ENCODE results near the gene SIGLEC10. TPM values are rescaled to one million over a fixed set of nuclear protein-coding genes. Genes with fewer than 3 reads are reported as not detected.
"Not testable (repeated sequence)": the region's sequence is repeated elsewhere in the genome, so short reads cannot be mapped to it uniquely, and the experiment has no call there.

Gene SIGLEC10
- 1.3 and 1.4 TPM in 2 replicates for total RNA-seq

GRCh38 chr19:51417107-51417809, at the start of gene SIGLEC10:
TSS of gene SIGLEC10 (minus strand) at chr19:51417642. CDS start at chr19:51417581, 61 bp downstream.
- intact Hi-C loops (cut with micrococcal nuclease) = no loop called here

GRCh38 chr19:51466723-51467122, 49.3 kb upstream of the SIGLEC10 start:
- intact Hi-C loops (cut with micrococcal nuclease) = no loop called here

GRCh38 chr19:51463976-51464581, 46.6 kb upstream of the SIGLEC10 start:
- intact Hi-C loops (cut with micrococcal nuclease) = not testable (repeated sequence)

GRCh38 chr19:51462681-51463080, 45.2 kb upstream of the SIGLEC10 start:
- intact Hi-C loops (cut with micrococcal nuclease) = no loop called here

- intact Hi-C loops (cut with micrococcal nuclease) = no loop called here
Observed at GRCh38 chr19:51462276-51462675, 44.8 kb upstream of the SIGLEC10 start.

- intact Hi-C loops (cut with micrococcal nuclease) = no loop called here
Observed at GRCh38 chr19:51461723-51462161, 44.3 kb upstream of the SIGLEC10 start.

- intact Hi-C loops (cut with micrococcal nuclease) = no loop called here
Observed at GRCh38 chr19:51460164-51460992, 42.9 kb upstream of the SIGLEC10 start.

- intact Hi-C loops (cut with micrococcal nuclease) = no loop called here
Observed at GRCh38 chr19:51458899-51459505, 41.6 kb upstream of the SIGLEC10 start.

GRCh38 chr19:51458051-51458645, 40.7 kb upstream of the SIGLEC10 start, which contains the start of gene SIGLEC8:
TSS of gene SIGLEC8 (minus strand) at chr19:51458454. CDS start at chr19:51458387, 67 bp downstream.
- intact Hi-C loops (cut with micrococcal nuclease) = no loop called here

GRCh38 chr19:51457351-51458013, 40.0 kb upstream of the SIGLEC10 start:
- intact Hi-C loops (cut with micrococcal nuclease) = no loop called here

- intact Hi-C loops (cut with micrococcal nuclease) = no loop called here
Observed at GRCh38 chr19:51456541-51457290, 39.3 kb upstream of the SIGLEC10 start.

- intact Hi-C loops (cut with micrococcal nuclease) = no loop called here
Observed at GRCh38 chr19:51450730-51451307, 33.4 kb upstream of the SIGLEC10 start.

GRCh38 chr19:51448411-51449016, 31.1 kb upstream of the SIGLEC10 start:
- intact Hi-C loops (cut with micrococcal nuclease) = no loop called here

GRCh38 chr19:51448011-51448410, 30.6 kb upstream of the SIGLEC10 start:
- intact Hi-C loops (cut with micrococcal nuclease) = no loop called here

GRCh38 chr19:51447510-51447909, 30.1 kb upstream of the SIGLEC10 start:
- intact Hi-C loops (cut with micrococcal nuclease) = not testable (repeated sequence)

GRCh38 chr19:51441410-51442390, 24.3 kb upstream of the SIGLEC10 start:
- intact Hi-C loops (cut with micrococcal nuclease) = loop anchor here (1.0 to 5.0 kb wide), 7 partner anchors 19 to 334 kb away; partner anchors contain the start of gene CTU1

- intact Hi-C loops (cut with micrococcal nuclease) = loop anchor here (1.0 to 5.0 kb wide), 7 partner anchors 19 to 334 kb away; partner anchors contain the start of gene CTU1
Observed at GRCh38 chr19:51440846-51441409, 23.5 kb upstream of the SIGLEC10 start.
